NCI-H69 (cell line): ENCODE results near the gene TVP23C.
"Not testable (repeated sequence)": the region's sequence is repeated elsewhere in the genome, so short reads cannot be mapped to it uniquely, and the experiment has no call there.

Experiments
- DNase-seq: peaks from one replicate; lab custom pipeline; 2025; lab: John Stamatoyannopoulos, UW

TVP23C gene

GRCh38 chr17:15526292-15527218 lies 36.7 kb downstream of the TVP23C start:
- DNase-seq = peak; percentile 42

- peak; percentile 4 for DNase-seq
Observed at GRCh38 chr17:15524990-15525985, 38.0 kb downstream of the TVP23C start.

GRCh38 chr17:15516150-15516549 lies 47.1 kb downstream of the TVP23C start:
- DNase-seq = no peak

GRCh38 chr17:15514469-15514868 lies 48.8 kb downstream of the TVP23C start:
- DNase-seq = no peak

- no peak for DNase-seq
Observed at GRCh38 chr17:15513856-15514459, 49.3 kb downstream of the TVP23C start.

GRCh38 chr17:15513058-15513791 lies 50.1 kb downstream of the TVP23C start:
- no peak for DNase-seq

GRCh38 chr17:15512071-15512709 lies 51.1 kb downstream of the TVP23C start:
- no peak for DNase-seq

GRCh38 chr17:15511142-15511541 lies 52.1 kb downstream of the TVP23C start:
- no peak for DNase-seq

- DNase-seq = no peak
Observed at GRCh38 chr17:15510361-15510760, 52.9 kb downstream of the TVP23C start.

GRCh38 chr17:15509095-15509494 lies 54.2 kb downstream of the TVP23C start:
- DNase-seq = no peak

GRCh38 chr17:15508466-15508865 lies 54.8 kb downstream of the TVP23C start:
- no peak for DNase-seq

- no peak for DNase-seq
Observed at GRCh38 chr17:15507896-15508295, 55.4 kb downstream of the TVP23C start.

- no peak for DNase-seq
Observed at GRCh38 chr17:15507001-15507400, 56.3 kb downstream of the TVP23C start.

- not testable (repeated sequence) for DNase-seq
Observed at GRCh38 chr17:15505708-15506107, 57.6 kb downstream of the TVP23C start.

- no peak for DNase-seq
Observed at GRCh38 chr17:15503731-15504130, 59.6 kb downstream of the TVP23C start.

- peak; percentile 44 for DNase-seq
Observed at GRCh38 chr17:15502369-15503112, 60.7 kb downstream of the TVP23C start.

GRCh38 chr17:15501793-15502192 lies 61.5 kb downstream of the TVP23C start:
- DNase-seq = no peak

- DNase-seq = no peak
Observed at GRCh38 chr17:15501282-15501681, 62.0 kb downstream of the TVP23C start.

GRCh38 chr17:15498107-15498506 lies 65.2 kb downstream of the TVP23C start:
- no peak for DNase-seq
